H1 (cell line): ENCODE data around the gene ELMO3. TPM values are rescaled to one million over a fixed set of nuclear protein-coding genes. Genes with fewer than 3 reads are reported as not detected.

Source experiments
- CTCF ChIA-PET: fragments of 300-600 bp; sonication (Branson Sonifier 250); formaldehyde crosslinking; loops from one replicate; lab custom pipeline; 2021; ENCODE audit not compliant: partially characterized antibody; lab: Charles Lee
- POLR2A ChIA-PET: fragments of 300-600 bp; sonication (Branson Sonifier 250); formaldehyde crosslinking; loops from one replicate; lab custom pipeline; 2021; ENCODE audit warnings: inconsistent platforms; ENCODE audit not compliant: partially characterized antibody; lab: Charles Lee
- DNase-seq, 2 experiments: peaks; one replicate each; pipeline versions ENCODE4 v3.0.0 to v3.0.0-alpha.2; 2010 to 2022; ENCODE audit warnings: low spot score in 2 of 2, low read depth in 1 of 2, mixed read lengths in 1 of 2
- FAIRE-seq: peaks from 2 replicates; lab custom pipeline; 2011; peaks lifted over from hg19 to GRCh38; lab: Jason Lieb, UNC
- H2AFZ ChIP-seq: 2 replicates; pipeline ENCODE4 v1.8.1; 2012; ENCODE audit warnings: low read length, inconsistent platforms
- H2AK5ac ChIP-seq: 2 replicates; pipeline ENCODE4 v1.6.1; 2013; ENCODE audit warnings: low read depth, low read length
- H2BK120ac ChIP-seq: replicated peaks from 2 replicates; pipeline ENCODE3; 2013; ENCODE audit warnings: low read depth, low read length, inconsistent platforms
- H2BK12ac ChIP-seq: 2 replicates; pipeline ENCODE4 v1.6.1; 2013; ENCODE audit warnings: low read depth, low read length
- H2BK15ac ChIP-seq: 2 replicates; pipeline ENCODE4 v1.6.1; 2013; ENCODE audit warnings: low read length
- H2BK20ac ChIP-seq: 2 replicates; pipeline ENCODE4 v1.6.1; 2013; ENCODE audit warnings: low read length
- H2BK5ac ChIP-seq: 2 replicates; pipeline ENCODE4 v1.6.1; 2013; ENCODE audit warnings: low read depth, low read length
- H3K14ac ChIP-seq: 2 replicates; pipeline ENCODE4 v1.6.1; 2013; ENCODE audit warnings: inconsistent platforms; ENCODE audit not compliant: insufficient read length
- H3K18ac ChIP-seq: 2 replicates; pipeline ENCODE4 v1.6.1; 2013; ENCODE audit warnings: low read length; ENCODE audit errors: extremely low read depth
- H3K23ac ChIP-seq: 2 replicates; pipeline ENCODE4 v1.6.1; 2013; ENCODE audit warnings: inconsistent platforms; ENCODE audit not compliant: insufficient read length
- H3K23me2 ChIP-seq: 2 replicates; pipeline ENCODE4 v1.6.1; 2013; ENCODE audit warnings: low read depth, low read length
- H3K27ac ChIP-seq: 2 replicates; pipeline ENCODE4 v1.6.1; 2011; ENCODE audit warnings: low read depth, low read length, inconsistent platforms
- H3K27me3 ChIP-seq, 4 experiments: replicated peaks in 1 of 4; 1 replicate in 1 of 4; 2 replicates in 3 of 4; pipeline versions ENCODE4 v1.6.1 to v1.8.1; 2011 to 2013; ENCODE audit warnings: low read length in 3 of 4, mild to moderate bottlenecking in 3 of 4, inconsistent platforms in 2 of 4, mixed read lengths in 2 of 4, moderate library complexity in 1 of 4; ENCODE audit not compliant: control insufficient read depth in 3 of 4, insufficient read depth in 3 of 4; ENCODE audit errors: extremely low read depth in 1 of 4
- H3K36me3 ChIP-seq, 4 experiments: 2 replicates each; pipeline versions ENCODE4 v1.6.1 to v1.8.1; 2011 to 2013; ENCODE audit warnings: mild to moderate bottlenecking in 4 of 4, low read length in 3 of 4, moderate library complexity in 2 of 4, control low read depth in 1 of 4, inconsistent platforms in 1 of 4; ENCODE audit not compliant: insufficient read depth in 4 of 4, control insufficient read depth in 2 of 4
- H3K4ac ChIP-seq: replicated peaks from 2 replicates; pipeline ENCODE3; 2013; ENCODE audit warnings: low read length, low read depth, mixed read lengths, inconsistent platforms; ENCODE audit not compliant: insufficient read length
- H3K4me1 ChIP-seq, 4 experiments: replicated peaks in 1 of 4; 1 replicate in 1 of 4; 2 replicates in 3 of 4; pipeline versions ENCODE4 v1.6.1 to v1.8.1; 2011 to 2013; ENCODE audit warnings: low read length in 3 of 4, inconsistent platforms in 2 of 4, mixed read lengths in 1 of 4; ENCODE audit not compliant: insufficient read depth in 4 of 4, control insufficient read depth in 3 of 4
- H3K4me2 ChIP-seq, 2 experiments: 2 replicates each; pipeline versions ENCODE4 v1.6.1 to v1.8.1; 2011 to 2013; ENCODE audit warnings: low read depth in 2 of 2, low read length in 2 of 2, control low read depth in 1 of 2, inconsistent platforms in 1 of 2, mild to moderate bottlenecking in 1 of 2; ENCODE audit not compliant: insufficient read depth in 1 of 2
- H3K4me3 ChIP-seq, 4 experiments: fragments of 200-600, 300-600 bp in 1 of 4; sonication (generic), shearing (Covaris generic), sonication (Bioruptor Twin) in 1 of 4; 2 replicates each; pipeline versions ENCODE4 v1.5.1 to v1.8.1; 2011 to 2016; ENCODE audit warnings: low read length in 4 of 4, low read depth in 3 of 4, control low read depth in 2 of 4, inconsistent platforms in 2 of 4, mild to moderate bottlenecking in 2 of 4, mixed read lengths in 1 of 4, moderate library complexity in 1 of 4; ENCODE audit not compliant: insufficient read depth in 2 of 4; ENCODE audit errors: extremely low read depth in 1 of 4
- H3K56ac ChIP-seq: replicated peaks from 2 replicates; pipeline ENCODE3; 2013; ENCODE audit warnings: low read depth, mild to moderate bottlenecking, mixed read lengths, low read length, inconsistent platforms; ENCODE audit not compliant: insufficient read length
- H3K79me1 ChIP-seq: 2 replicates; pipeline ENCODE4 v1.6.1; 2013; ENCODE audit warnings: low read depth, low read length, control low read depth
- H3K79me2 ChIP-seq, 2 experiments: 2 replicates each; pipeline versions ENCODE4 v1.6.1 to v1.8.1; 2012 to 2013; ENCODE audit warnings: low read length in 2 of 2, mild to moderate bottlenecking in 2 of 2, inconsistent platforms in 1 of 2; ENCODE audit not compliant: insufficient read depth in 2 of 2, control insufficient read depth in 1 of 2
- H3K9ac ChIP-seq, 4 experiments: replicated peaks in 1 of 4; 1 replicate in 1 of 4; 2 replicates in 3 of 4; pipeline versions ENCODE4 v1.6.1 to v1.8.1; 2011 to 2013; ENCODE audit warnings: low read depth in 3 of 4, low read length in 3 of 4, control low read depth in 2 of 4, mild to moderate bottlenecking in 2 of 4, moderate library complexity in 2 of 4, inconsistent platforms in 1 of 4; ENCODE audit errors: extremely low read depth in 1 of 4
- H3K9me3 ChIP-seq, 2 experiments: 2 replicates each; pipeline versions ENCODE4 v1.6.1 to v1.8.1; 2012 to 2013; ENCODE audit warnings: mild to moderate bottlenecking in 2 of 2, moderate library complexity in 2 of 2, control low read depth in 1 of 2, inconsistent platforms in 1 of 2, low read depth in 1 of 2, low read length in 1 of 2, mixed read lengths in 1 of 2; ENCODE audit not compliant: insufficient read depth in 2 of 2
- H4K20me1 ChIP-seq, 2 experiments: replicated peaks in 1 of 2; 2 replicates each; pipeline versions ENCODE3 to v1.8.1; 2011 to 2013; ENCODE audit warnings: inconsistent platforms in 2 of 2, low read length in 2 of 2, mild to moderate bottlenecking in 1 of 2; ENCODE audit not compliant: insufficient read depth in 2 of 2, control insufficient read depth in 1 of 2
- H4K5ac ChIP-seq: 2 replicates; pipeline ENCODE4 v1.6.1; 2013; ENCODE audit warnings: low read length, low read depth, mixed read lengths, inconsistent platforms; ENCODE audit not compliant: insufficient read length
- H4K8ac ChIP-seq: 2 replicates; pipeline ENCODE4 v1.8.0; 2013; ENCODE audit warnings: mild to moderate bottlenecking, moderate library complexity, low read length, inconsistent platforms; ENCODE audit not compliant: insufficient read depth; ENCODE audit errors: extremely low read depth
- H4K91ac ChIP-seq: replicated peaks from 2 replicates; pipeline ENCODE3; 2013; ENCODE audit warnings: low read length, mixed read lengths, inconsistent platforms; ENCODE audit not compliant: insufficient read length
- BCL11A ChIP-seq, 2 experiments: IDR thresholded peaks; one replicate each; pipeline ENCODE4 v1.6.1; 2011; ENCODE audit warnings: low read depth in 2 of 2, low read length in 2 of 2, mild to moderate bottlenecking in 2 of 2
- CHD2 ChIP-seq: IDR thresholded peaks from 2 replicates; pipeline ENCODE4 v1.6.1; 2012; ENCODE audit warnings: low read length, improper control_type of control experiment
- JUND ChIP-seq: IDR thresholded peaks from 2 replicates; pipeline ENCODE4 v1.6.1; 2011; ENCODE audit warnings: mild to moderate bottlenecking, improper control_type of control experiment, low read length
- RNF2 ChIP-seq: fragments of 200-900, 300-1000 bp; sonication (generic); IDR thresholded peaks from 2 replicates; pipeline ENCODE4 v1.7.1; 2016; ENCODE audit warnings: borderline replicate concordance, low read depth, mild to moderate bottlenecking, antibody characterized with exemption, low read length; ENCODE audit not compliant: poor library complexity, severe bottlenecking; ENCODE audit errors: missing control alignments
- SP1 ChIP-seq: IDR thresholded peaks from 2 replicates; pipeline ENCODE4 v1.6.1; 2011; ENCODE audit warnings: low read depth, low read length
- WGBS, 2 experiments: shearing (Covaris generic) in 1 of 2; methylation state at CpG; one replicate each; pipeline versions ENCODE4 v1.1.6 to v1.1.7; 2013 to 2015; ENCODE audit warnings: low lambda C conversion rate in 2 of 2, mixed read lengths in 2 of 2, inconsistent platforms in 1 of 2, low coverage in 1 of 2, missing lambda C conversion rate in 1 of 2; ENCODE audit not compliant: insufficient replicate concordance in 2 of 2, insufficient coverage in 1 of 2, insufficient read length in 1 of 2; ENCODE audit errors: extremely low coverage in 1 of 2, missing lambda C conversion rate in 1 of 2; 5-methylcytosine and 5-hydroxymethylcytosine counted together
- polyA plus RNA-seq, 7 experiments: library from polyadenylated mRNA; depleted of rRNA in 3 of 7; stranded (reverse) in 5 of 7; unstranded in 2 of 7; fragments of >200 nt in 5 of 7; fragments of 200-250 nt in 2 of 7; gene quantifications; 1 replicate in 5 of 7; 2 replicates in 1 of 7; 4 replicates in 1 of 7; pipeline versions ENCODE4 v1.2.1 to v1.2.3, GENCODE V29; 2011 to 2013; ENCODE audit warnings: missing spikeins in 2 of 7, mixed read lengths in 2 of 7
- total RNA-seq: library from RNA; stranded (reverse); fragmentation: NEBNext Ultra II Directional; extraction: Animal tissue kit (Norgen Biotek cat#: 25700); gene quantifications from 2 replicates; pipeline ENCODE4 v1.2.1, GENCODE V29; 2021

ELMO3 gene
- total and polyA plus RNA-seq, 2 of the 8 experiments (the other 6 are each of a cell fraction or from before 2014, with no cell fraction given): 9.6 to 10.9 TPM

GRCh38 chr16:67151431-67152097 is 47.4 kb upstream of the ELMO3 start:
- Histone ChIP-seq H3K9ac (no peak overlapping the region), H3K14ac (no peak overlapping the region), H3K79me1 (no peaks in the 10 kb centered on the region), H2AFZ (peak overlapping the region; percentile 95; the same call in 1 of the 2 replicates), H3K4ac (no peak overlapping the region), H3K4me1 (peaks cover 0 to 15% (median 9%) of the 10 kb centered on the region in 4 experiments; a peak in 5 of 7 replicates), H4K5ac (no peak overlapping the region), H2BK5ac (no peak overlapping the region), H3K4me3 (peak overlapping the region; percentile 62 to 75 (median 72); a peak in 7 of 8 replicates), H2BK15ac (peak overlapping the region; percentile 53; the same call in 1 of the 2 replicates), H4K20me1 (peaks cover 9 to 29% of the 10 kb centered on the region in 2 experiments), H3K36me3 (peaks cover 3 to 11% (median 6%) of the 10 kb centered on the region in 4 experiments; a peak in 5 of 8 replicates), H2BK12ac (peak overlapping the region; percentile 39; the same call in 1 of the 2 replicates), H3K4me2 (peak overlapping the region; percentile 80 to 92), H4K8ac (0 out of 2 replicates have a peak overlapping the region, but pooled peaks have one; percentile 45), H3K18ac (no peak overlapping the region; the same call in 1 of the 2 replicates), H3K23ac (no peak overlapping the region), H2BK120ac (no peak overlapping the region), H2BK20ac (no peak overlapping the region), H4K91ac (no peak overlapping the region), H3K9me3 (no peaks in the 10 kb centered on the region; a peak in 1 of 4 replicates), H3K23me2 (peaks cover 17% of the 10 kb centered on the region; the same call in 1 of the 2 replicates), H3K27me3 (peaks cover 40 to 62% (median 54%) of the 10 kb centered on the region in 4 experiments), H3K27ac (no peak overlapping the region), H3K79me2 (no peaks in the 10 kb centered on the region), H2AK5ac (no peak overlapping the region), H3K56ac (no peak overlapping the region)
- DNase-seq (no peak), FAIRE-seq (no peak)
- TF ChIP-seq RNF2 (peak; percentile 45), SP1 (no peak), CHD2 (no peak), JUND (no peak), BCL11A (IDR thresholded peaks at IDR 0.05; ENCODE audit: low read depth in 2 of 2, low read length in 2 of 2) (no peak)
- ChIA-PET CTCF (interaction anchor here (0.7 to 14.1 kb wide), 25 partner anchors 10 to 260 kb away, joined by 3 to 291 read pairs (median 5); partner anchors contain the start of genes CES3, FBXL8, HSF4 and NOL3), POLR2A (interaction anchor here (0.7 to 2.5 kb wide), 11 partner anchors 9 to 176 kb away, joined by 3 to 12 read pairs (median 4); partner anchors contain the start of genes FHOD1 and NOL3)
- WGBS, 2 experiments: 59% methylated on average over 8 of the region's 8 CpGs; no CpG with 5 or more reads in 1 of the 2 experiments
